K562 (cell line): ENCODE data around the gene UQCR11. TPM values are rescaled to one million over a fixed set of nuclear protein-coding genes. Genes with fewer than 3 reads are reported as not detected.

Experiments
- CBX3 ChIP-seq, 2 experiments: IDR thresholded peaks; 1 replicate in 1 of 2; 2 replicates in 1 of 2; pipeline ENCODE4 v1.6.1; 2012; ENCODE audit warnings: inconsistent platforms in 2 of 2, low read length in 2 of 2, borderline replicate concordance in 1 of 2, control low read depth in 1 of 2
- CHCHD3 ChIP-seq: fragments of 250-450 bp; sonication (Bioruptor Pico); IDR thresholded peaks from 2 replicates; pipeline ENCODE4 v2.1.2; 2022; ENCODE audit warnings: mild to moderate bottlenecking
- CHD2 ChIP-seq: IDR thresholded peaks from 2 replicates; pipeline ENCODE4 v1.6.1; 2011; ENCODE audit warnings: low read depth, low read length
- DACH1 ChIP-seq: fragments of 450-650 bp; IDR thresholded peaks from 2 replicates; pipeline ENCODE4 v1.6.1; 2018; ENCODE audit not compliant: partially characterized antibody
- JUND ChIP-seq, 2 experiments: IDR thresholded peaks; 2 replicates in 1 of 2; 3 replicates in 1 of 2; pipeline ENCODE4 v1.6.1; 2011; ENCODE audit warnings: borderline replicate concordance in 2 of 2, low read depth in 2 of 2, low read length in 2 of 2, improper control_type of control experiment in 1 of 2, missing biosample characterization in 1 of 2, missing genetic modification characterization in 1 of 2, missing genetic modification reagents in 1 of 2
- NEUROD1 ChIP-seq: fragments of 150-350 bp; IDR thresholded peaks from 2 replicates; pipeline ENCODE4 v1.6.1; 2014; ENCODE audit warnings: borderline replicate concordance, low read length, low read depth; ENCODE audit not compliant: partially characterized antibody
- RBM17 ChIP-seq: fragments of 200-400 bp; formaldehyde crosslinking; IDR thresholded peaks from 2 replicates; pipeline ENCODE4 v1.6.1; 2017; ENCODE audit warnings: low read depth, mild to moderate bottlenecking, low read length, borderline replicate concordance
- TAL1 ChIP-seq: fragments of 450-650 bp; IDR thresholded peaks from 2 replicates; pipeline ENCODE4 v1.6.1; 2016; ENCODE audit warnings: mild to moderate bottlenecking
- ZNF232 ChIP-seq: sonication (generic); formaldehyde crosslinking; IDR thresholded peaks from 2 replicates; pipeline ENCODE4 v1.8.0; 2022; ENCODE audit warnings: mild to moderate bottlenecking, missing genetic modification reagents
- ZNF589 ChIP-seq: fragments of 200-800 bp; sonication (Bioruptor generic); IDR thresholded peaks from 2 replicates; pipeline ENCODE4 v1.6.1; 2016; ENCODE audit warnings: low read depth, missing genetic modification characterization, missing compliant biosample characterization
- ZNF644 ChIP-seq: fragments of 200-800 bp; sonication (Bioruptor generic); IDR thresholded peaks from 2 replicates; pipeline ENCODE4 v1.6.1; 2016; ENCODE audit warnings: low read depth, missing genetic modification characterization, missing compliant biosample characterization
- ZNF696 ChIP-seq: fragments of 250-450 bp; sonication (Bioruptor Pico); conservative IDR thresholded peaks from 2 replicates; pipeline ENCODE4 v1.4.0; 2020; ENCODE audit warnings: mild to moderate bottlenecking, moderate library complexity
- polyA plus RNA-seq, 8 experiments: library from polyadenylated mRNA; depleted of rRNA in 4 of 8; stranded (reverse) in 5 of 8; unstranded in 3 of 8; fragments of >200 nt; fragmentation: Nextera tagmentation in 2 of 8; fragmentation: Illumina TruSeq in 1 of 8; extraction: Ambion mirVana in 2 of 8; extraction: Trizol in 1 of 8; gene quantifications; 2 replicates each; pipeline versions ENCODE4 v1.2.1 to v1.2.3, GENCODE V29; 2011 to 2014; ENCODE audit warnings: inconsistent platforms in 1 of 8, missing spikeins in 1 of 8
- total RNA-seq, 7 experiments: library from RNA; depleted of rRNA in 6 of 7; stranded (reverse); fragments of >200 nt in 6 of 7; fragmentation: Illumina TruSeq in 2 of 7; extraction: Trizol in 2 of 7; gene quantifications; 2 replicates each; pipeline versions ENCODE4 v1.2.1 to v1.2.3, GENCODE V29; 2011 to 2021; ENCODE audit warnings: low replicate concordance in 1 of 7
- TF ChIP-seq, protein P1 (sequence below): fragments of 450-650 bp; IDR thresholded peaks from 2 replicates; pipeline ENCODE4 v1.6.1; 2016; ENCODE audit warnings: antibody characterized with exemption
- TF ChIP-seq, protein P2 (sequence below): fragments of 200-800 bp; sonication (Bioruptor generic); IDR thresholded peaks from 2 replicates; pipeline ENCODE4 v1.6.1; 2017; ENCODE audit warnings: missing genetic modification characterization, missing compliant biosample characterization
- TF ChIP-seq, protein P3 (sequence below): fragments of 250-450 bp; sonication (Bioruptor Pico); IDR thresholded peaks from 2 replicates; pipeline ENCODE4 v1.4.0; 2020; ENCODE audit warnings: mild to moderate bottlenecking, moderate library complexity, borderline replicate concordance
- TF ChIP-seq, protein P4 (sequence below): fragments of 250-450 bp; sonication (Bioruptor Pico); IDR thresholded peaks from 2 replicates; pipeline ENCODE4 v1.4.0; 2020; ENCODE audit warnings: mild to moderate bottlenecking

The UQCR11 gene
- total and polyA plus RNA-seq, 9 of the 15 experiments (the other 6 are each of a cell fraction or from before 2014, with no cell fraction given): 57.6 to 394 (median 259) TPM

DNA sequence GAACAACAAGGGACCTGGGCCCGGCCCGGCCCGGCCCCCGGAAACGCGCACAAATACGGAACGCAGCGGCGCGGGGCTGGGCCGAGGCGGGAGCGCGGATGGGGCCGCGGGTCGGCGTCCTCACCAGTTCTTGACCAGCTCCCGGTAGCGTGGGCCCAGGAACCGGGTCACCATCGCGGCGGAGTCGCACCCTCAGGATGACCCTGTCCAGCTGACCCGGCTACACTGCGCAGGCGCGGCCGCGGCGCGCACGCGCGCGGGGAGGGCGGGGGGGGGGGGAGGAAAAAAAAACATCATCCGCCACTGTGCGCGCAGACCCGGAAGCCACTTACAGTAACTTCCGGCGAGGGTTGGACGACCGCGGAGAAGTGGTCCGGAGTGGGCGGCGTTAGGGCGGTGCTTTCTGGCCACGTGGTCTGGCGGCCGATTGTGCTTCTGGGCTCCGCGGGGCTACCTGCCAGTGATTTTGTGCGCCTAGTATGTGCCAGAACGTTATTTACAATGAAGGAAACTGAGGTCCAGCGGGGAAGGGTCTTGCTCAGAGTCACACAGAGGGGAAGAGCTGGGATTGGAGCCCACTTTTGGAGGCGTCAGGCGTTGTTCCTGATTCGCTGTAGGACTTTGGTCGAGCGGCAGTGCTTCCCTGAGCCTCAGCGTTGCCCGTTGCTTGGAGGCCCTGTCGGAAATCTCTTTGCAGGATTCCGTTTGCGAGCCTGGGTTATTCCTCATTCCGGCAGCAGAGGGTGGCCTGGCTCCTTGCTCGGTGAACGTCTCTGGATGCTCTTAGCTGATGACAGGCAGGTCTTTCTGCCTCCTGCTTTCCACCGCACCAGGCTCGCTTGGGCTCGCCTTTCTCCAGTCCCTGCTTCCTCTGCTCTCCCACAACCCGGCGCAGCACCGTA, at the start of gene UQCR11 (continued):
- TF ChIP-seq, protein P1, sequence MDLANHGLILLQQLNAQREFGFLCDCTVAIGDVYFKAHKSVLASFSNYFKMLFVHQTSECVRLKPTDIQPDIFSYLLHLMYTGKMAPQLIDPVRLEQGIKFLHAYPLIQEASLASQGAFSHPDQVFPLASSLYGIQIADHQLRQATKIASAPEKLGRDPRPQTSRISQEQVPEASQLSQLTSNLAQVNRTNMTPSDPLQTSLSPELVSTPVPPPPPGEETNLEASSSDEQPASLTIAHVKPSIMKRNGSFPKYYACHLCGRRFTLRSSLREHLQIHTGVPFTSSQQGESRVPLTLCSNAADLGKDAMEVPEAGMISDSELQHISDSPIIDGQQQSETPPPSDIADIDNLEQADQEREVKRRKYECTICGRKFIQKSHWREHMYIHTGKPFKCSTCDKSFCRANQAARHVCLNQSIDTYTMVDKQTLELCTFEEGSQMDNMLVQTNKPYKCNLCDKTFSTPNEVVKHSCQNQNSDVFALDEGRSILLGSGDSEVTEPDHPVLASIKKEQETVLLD: peak; percentile 71; the same call in 1 of the 2 replicates
- TF ChIP-seq NEUROD1 (no peak), JUND (IDR thresholded peaks at IDR 0.05; ENCODE audit: borderline replicate concordance, low read depth, low read length) (no peak; the same call in 1 of the 2 replicates), JUND (tag; IDR thresholded peaks at IDR 0.05; ENCODE audit: borderline replicate concordance, low read depth, low read length) (peak; percentile 56; the same call in 1 of the 3 replicates), CHD2 (no peak), DACH1 (no peak), ZNF696 (CRISPR knock-in tag) (no peak), RBM17 (no peak), TAL1 (no peak), CBX3 (IDR thresholded peaks at IDR 0.05; ENCODE audit: borderline replicate concordance in 1 of 2, low read length in 2 of 2) (peak in 1 of 2 experiments; percentile 71; a peak in 1 of 3 replicates), ZNF232 (CRISPR knock-in tag) (no peak), CHCHD3 (no peak), ZNF644 (tag) (no peak), ZNF589 (CRISPR knock-in tag) (no peak)
- TF ChIP-seq, protein P2, sequence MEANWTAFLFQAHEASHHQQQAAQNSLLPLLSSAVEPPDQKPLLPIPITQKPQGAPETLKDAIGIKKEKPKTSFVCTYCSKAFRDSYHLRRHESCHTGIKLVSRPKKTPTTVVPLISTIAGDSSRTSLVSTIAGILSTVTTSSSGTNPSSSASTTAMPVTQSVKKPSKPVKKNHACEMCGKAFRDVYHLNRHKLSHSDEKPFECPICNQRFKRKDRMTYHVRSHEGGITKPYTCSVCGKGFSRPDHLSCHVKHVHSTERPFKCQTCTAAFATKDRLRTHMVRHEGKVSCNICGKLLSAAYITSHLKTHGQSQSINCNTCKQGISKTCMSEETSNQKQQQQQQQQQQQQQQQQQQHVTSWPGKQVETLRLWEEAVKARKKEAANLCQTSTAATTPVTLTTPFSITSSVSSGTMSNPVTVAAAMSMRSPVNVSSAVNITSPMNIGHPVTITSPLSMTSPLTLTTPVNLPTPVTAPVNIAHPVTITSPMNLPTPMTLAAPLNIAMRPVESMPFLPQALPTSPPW (CRISPR knock-in tag): peak; percentile 99
- TF ChIP-seq, protein P3, sequence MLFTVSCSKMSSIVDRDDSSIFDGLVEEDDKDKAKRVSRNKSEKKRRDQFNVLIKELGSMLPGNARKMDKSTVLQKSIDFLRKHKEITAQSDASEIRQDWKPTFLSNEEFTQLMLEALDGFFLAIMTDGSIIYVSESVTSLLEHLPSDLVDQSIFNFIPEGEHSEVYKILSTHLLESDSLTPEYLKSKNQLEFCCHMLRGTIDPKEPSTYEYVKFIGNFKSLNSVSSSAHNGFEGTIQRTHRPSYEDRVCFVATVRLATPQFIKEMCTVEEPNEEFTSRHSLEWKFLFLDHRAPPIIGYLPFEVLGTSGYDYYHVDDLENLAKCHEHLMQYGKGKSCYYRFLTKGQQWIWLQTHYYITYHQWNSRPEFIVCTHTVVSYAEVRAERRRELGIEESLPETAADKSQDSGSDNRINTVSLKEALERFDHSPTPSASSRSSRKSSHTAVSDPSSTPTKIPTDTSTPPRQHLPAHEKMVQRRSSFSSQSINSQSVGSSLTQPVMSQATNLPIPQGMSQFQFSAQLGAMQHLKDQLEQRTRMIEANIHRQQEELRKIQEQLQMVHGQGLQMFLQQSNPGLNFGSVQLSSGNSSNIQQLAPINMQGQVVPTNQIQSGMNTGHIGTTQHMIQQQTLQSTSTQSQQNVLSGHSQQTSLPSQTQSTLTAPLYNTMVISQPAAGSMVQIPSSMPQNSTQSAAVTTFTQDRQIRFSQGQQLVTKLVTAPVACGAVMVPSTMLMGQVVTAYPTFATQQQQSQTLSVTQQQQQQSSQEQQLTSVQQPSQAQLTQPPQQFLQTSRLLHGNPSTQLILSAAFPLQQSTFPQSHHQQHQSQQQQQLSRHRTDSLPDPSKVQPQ (CRISPR knock-in tag): no peak
- TF ChIP-seq, protein P4, sequence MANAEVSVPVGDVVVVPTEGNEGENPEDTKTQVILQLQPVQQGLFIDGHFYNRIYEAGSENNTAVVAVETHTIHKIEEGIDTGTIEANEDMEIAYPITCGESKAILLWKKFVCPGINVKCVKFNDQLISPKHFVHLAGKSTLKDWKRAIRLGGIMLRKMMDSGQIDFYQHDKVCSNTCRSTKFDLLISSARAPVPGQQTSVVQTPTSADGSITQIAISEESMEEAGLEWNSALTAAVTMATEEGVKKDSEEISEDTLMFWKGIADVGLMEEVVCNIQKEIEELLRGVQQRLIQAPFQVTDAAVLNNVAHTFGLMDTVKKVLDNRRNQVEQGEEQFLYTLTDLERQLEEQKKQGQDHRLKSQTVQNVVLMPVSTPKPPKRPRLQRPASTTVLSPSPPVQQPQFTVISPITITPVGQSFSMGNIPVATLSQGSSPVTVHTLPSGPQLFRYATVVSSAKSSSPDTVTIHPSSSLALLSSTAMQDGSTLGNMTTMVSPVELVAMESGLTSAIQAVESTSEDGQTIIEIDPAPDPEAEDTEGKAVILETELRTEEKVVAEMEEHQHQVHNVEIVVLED (CRISPR knock-in tag): no peak
